Measurements from ENCODE around the gene TTC12. TPM values are rescaled to one million over a fixed set of nuclear protein-coding genes. Genes with fewer than 3 reads are reported as not detected.

The TTC12 gene
- total and polyA plus RNA-seq, 2 donors (not counting 3 experiments of a cell fraction or from before 2014, with no cell fraction given): 2.2 to 2.9 TPM

DNA sequence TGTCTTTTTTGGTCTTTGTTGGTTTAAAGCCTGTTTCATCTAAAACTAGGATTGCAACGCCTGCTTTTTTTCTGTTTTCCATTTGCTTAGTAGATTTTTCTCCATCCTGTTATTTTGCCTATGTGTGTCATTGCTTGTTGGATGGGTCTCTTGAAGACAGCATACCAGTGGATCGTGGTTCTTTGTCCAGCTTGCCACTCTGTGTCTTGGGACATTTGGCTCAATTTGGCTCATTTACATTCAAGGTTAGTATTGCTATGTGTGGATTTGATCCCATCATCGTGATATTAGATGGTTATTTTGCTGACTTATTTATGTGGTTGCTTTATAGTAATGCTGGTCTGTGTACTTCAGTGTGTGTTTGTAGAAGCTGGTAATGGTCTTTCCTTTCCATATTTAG is 41.8 kb downstream of the TTC12 start:
- Histone ChIP-seq H4K20me1 (replicated peaks; ENCODE audit: control insufficient read depth, extremely low read depth, insufficient read depth, low read length) (no peaks in the 10 kb centered on the region), H3K9me3 (replicated peaks; ENCODE audit: control insufficient read depth, insufficient read depth, low read length) (no peaks in the 10 kb centered on the region), H3K27ac (ENCODE audit: insufficient read depth, low read depth, low read length) (no peak overlapping the region), H3K4me1 (ENCODE audit: control insufficient read depth, extremely low read depth, insufficient read depth, low read length) (no peaks in the 10 kb centered on the region), H3K36me3 (ENCODE audit: control insufficient read depth in 2 of 2, extremely low read depth in 1 of 2, insufficient read depth in 2 of 2, low read length in 2 of 2) (no peaks in the 10 kb centered on the region), H3K4me3 (replicated peaks in 1 of 3; ENCODE audit: insufficient read depth in 1 of 3, low read depth in 1 of 3, low read length in 3 of 3) (no peak overlapping the region), H3K4me2 (ENCODE audit: insufficient read depth, low read length) (no peak overlapping the region), H3K27me3 (ENCODE audit: control insufficient read depth in 2 of 2, insufficient read depth in 2 of 2, low read length in 2 of 2) (no peaks in the 10 kb centered on the region), H3K79me2 (ENCODE audit: control insufficient read depth, insufficient read depth, low read length) (no peaks in the 10 kb centered on the region), H3K9me1 (replicated peaks; ENCODE audit: control insufficient read depth, extremely low read depth, insufficient read depth, low read length) (no peaks in the 10 kb centered on the region), H3K9ac (replicated peaks; ENCODE audit: extremely low read depth, insufficient read depth, low read length) (no peak overlapping the region), H2AFZ (ENCODE audit: low read depth, low read length) (no peak overlapping the region)
- TF ChIP-seq JUN (IDR thresholded peaks at IDR 0.05; ENCODE audit: borderline replicate concordance, insufficient read depth, insufficient read length, low read depth): no peak
- no peak for TF ChIP-seq EZH2 (IDR thresholded peaks at IDR 0.05; ENCODE audit: borderline replicate concordance, low read depth, low read length, severe bottlenecking)
- no peak for TF ChIP-seq CTCF (IDR thresholded peaks at IDR 0.05; ENCODE audit: extremely low read depth in 1 of 2, insufficient read depth in 1 of 2, low read depth in 1 of 2, low read length in 2 of 2)
- TF ChIP-seq FOS (IDR thresholded peaks at IDR 0.05; ENCODE audit: borderline replicate concordance, insufficient read depth, low read length): no peak
- TF ChIP-seq, protein P1, sequence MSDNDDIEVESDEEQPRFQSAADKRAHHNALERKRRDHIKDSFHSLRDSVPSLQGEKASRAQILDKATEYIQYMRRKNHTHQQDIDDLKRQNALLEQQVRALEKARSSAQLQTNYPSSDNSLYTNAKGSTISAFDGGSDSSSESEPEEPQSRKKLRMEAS (IDR thresholded peaks at IDR 0.05; ENCODE audit: insufficient read depth, insufficient read length): no peak
- TF ChIP-seq MYC (IDR thresholded peaks at IDR 0.05; ENCODE audit: low read depth, low read length): no peak
- TF ChIP-seq POLR2A (IDR thresholded peaks at IDR 0.05; ENCODE audit: low read depth, low read length): no peak
- no peak for TF ChIP-seq POLR2AphosphoS5 (IDR thresholded peaks at IDR 0.05; ENCODE audit: insufficient read depth, low read depth, low read length)
- no peak for TF ChIP-seq GATA2 (IDR thresholded peaks at IDR 0.05; ENCODE audit: insufficient read depth, insufficient read length, low read depth, low read length)
- DNase-seq (ENCODE audit: low read depth, low spot score) (no peak), FAIRE-seq (no peak)
- ChIA-PET POLR2A (no interaction called here), CTCF (no interaction called here)
- dilution Hi-C loops (cut with MboI; ENCODE audit: extremely low pct_ligation_motif_present, low sequenced_read_pairs) (no loop called here), intact Hi-C loops (cut with micrococcal nuclease) (no loop called here)
- no TSS peak for BruUV-seq (replicated peaks)
